Activated T-helper 1 cell treated with Interleukin-2 at 50 U/mL for 16 hours (primary cell): ENCODE measurements around the gene GORASP1.

Experiments
- DNase-seq: peaks from one replicate; pipeline ENCODE4 v3.0.0-alpha.2; 2020; ENCODE audit warnings: low read depth

Gene GORASP1

GRCh38 chr3:39107388-39108199 is at the start of gene GORASP1, which contains the start of gene TTC21A:
Gene GORASP1, minus strand, starts transcription at chr3:39107627. Its CDS starts 86 bp downstream, at chr3:39107541.
Gene TTC21A, plus strand, starts transcription at chr3:39107680. Its CDS starts 158 bp downstream, at chr3:39107838.
- DNase-seq, result peak; percentile 49

GRCh38 chr3:39156421-39156820 is 49.0 kb upstream of the GORASP1 start:
- no peak for DNase-seq

GRCh38 chr3:39154280-39155021 is 47.0 kb upstream of the GORASP1 start:
- no peak for DNase-seq

GRCh38 chr3:39153977-39154279 is 46.5 kb upstream of the GORASP1 start:
- no peak for DNase-seq

- DNase-seq, result peak; percentile 21
Observed at GRCh38 chr3:39150803-39151631, 43.6 kb upstream of the GORASP1 start.

GRCh38 chr3:39150148-39150802 is 42.8 kb upstream of the GORASP1 start:
- DNase-seq, result no peak

- no peak for DNase-seq
Observed at GRCh38 chr3:39149498-39150147, 42.2 kb upstream of the GORASP1 start.

- DNase-seq, result no peak
Observed at GRCh38 chr3:39149059-39149455, 41.6 kb upstream of the GORASP1 start.

GRCh38 chr3:39148435-39149058 is 41.1 kb upstream of the GORASP1 start:
- DNase-seq, result no peak

GRCh38 chr3:39147711-39148434 is 40.4 kb upstream of the GORASP1 start:
- no peak for DNase-seq

- DNase-seq, result peak; percentile 65
Observed at GRCh38 chr3:39146611-39147591, 39.5 kb upstream of the GORASP1 start.

GRCh38 chr3:39146083-39146501 is 38.7 kb upstream of the GORASP1 start:
- no peak for DNase-seq

- DNase-seq, result no peak
Observed at GRCh38 chr3:39144748-39145380, 37.4 kb upstream of the GORASP1 start.

- DNase-seq, result no peak
Observed at GRCh38 chr3:39144095-39144747, 36.8 kb upstream of the GORASP1 start.

- DNase-seq, result no peak
Observed at GRCh38 chr3:39143051-39143885, 35.8 kb upstream of the GORASP1 start.

- DNase-seq, result no peak
Observed at GRCh38 chr3:39142067-39142466, 34.6 kb upstream of the GORASP1 start.
